ENCODE results near the gene TSPAN13. TPM values are rescaled to one million over a fixed set of nuclear protein-coding genes. Genes with fewer than 3 reads are reported as not detected.

Gene TSPAN13
- total and polyA plus RNA-seq, 2 donors (not counting 1 experiment from before 2014, with no cell fraction given): 23.0 to 26.2 TPM

DNA sequence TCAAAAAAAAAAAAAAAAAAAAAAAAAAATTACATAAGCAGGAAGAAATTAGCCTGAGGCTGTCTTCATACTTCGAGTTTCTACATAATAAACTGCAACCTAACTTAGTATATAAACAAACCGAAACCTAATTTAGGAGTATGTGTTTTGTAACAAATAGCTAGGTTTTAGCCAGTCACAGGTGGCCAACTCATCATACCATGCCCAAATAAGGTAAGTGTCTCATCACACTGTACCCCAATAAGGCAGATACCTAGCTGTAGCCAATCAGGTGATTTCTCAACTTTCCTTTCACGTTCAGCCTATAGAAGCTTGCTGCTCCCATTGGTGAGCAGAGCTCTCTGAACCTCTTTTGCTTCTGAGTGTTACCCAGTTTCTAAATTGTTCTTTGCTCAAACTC is 65.2 kb downstream of the TSPAN13 start:
- Histone ChIP-seq H3K4me3 (ENCODE audit: control extremely low read depth in 1 of 5, extremely low read depth in 1 of 5, insufficient read depth in 1 of 5, low read depth in 2 of 5, low read length in 4 of 5) (no peak overlapping the region), H3K9me3 (ENCODE audit: control extremely low read depth in 1 of 3, control insufficient read depth in 2 of 3, insufficient read depth in 1 of 3, low read length in 2 of 3) (no peaks in the 10 kb centered on the region), H3K27ac (ENCODE audit: low read length in 2 of 2) (no peak overlapping the region), H3K9ac (ENCODE audit: low read length) (no peak overlapping the region), H3K4me2 (replicated peaks; ENCODE audit: low read depth, low read length, poor library complexity, severe bottlenecking) (no peak overlapping the region), H3K4me1 (ENCODE audit: control insufficient read depth in 2 of 2, insufficient read depth in 2 of 2, low read length in 2 of 2) (peaks cover 6 to 7% of the 10 kb centered on the region in 2 donors), H3K27me3 (replicated peaks in 1 of 4; ENCODE audit: control extremely low read depth in 1 of 4, control insufficient read depth in 3 of 4, insufficient read depth in 4 of 4, low read length in 3 of 4) (peaks cover 0 to 2% (median 0%) of the 10 kb centered on the region in 4 experiments), H2AFZ (ENCODE audit: insufficient read depth, low read depth, low read length, poor library complexity, severe bottlenecking) (no peak overlapping the region), H4K20me1 (ENCODE audit: control insufficient read depth, insufficient read depth, low read length, poor library complexity, severe bottlenecking) (no peaks in the 10 kb centered on the region), H3K79me2 (ENCODE audit: control insufficient read depth, insufficient read depth, low read length) (no peaks in the 10 kb centered on the region), H3K36me3 (replicated peaks in 1 of 2; ENCODE audit: control extremely low read depth in 1 of 2, control insufficient read depth in 1 of 2, extremely low read depth in 1 of 2, insufficient read depth in 2 of 2, low read length in 1 of 2) (no peaks in the 10 kb centered on the region)
- no peak for TF ChIP-seq EZH2 (IDR thresholded peaks at IDR 0.05; ENCODE audit: borderline replicate concordance, insufficient read depth, low read depth, low read length, poor library complexity, severe bottlenecking)
- TF ChIP-seq, protein P1, sequence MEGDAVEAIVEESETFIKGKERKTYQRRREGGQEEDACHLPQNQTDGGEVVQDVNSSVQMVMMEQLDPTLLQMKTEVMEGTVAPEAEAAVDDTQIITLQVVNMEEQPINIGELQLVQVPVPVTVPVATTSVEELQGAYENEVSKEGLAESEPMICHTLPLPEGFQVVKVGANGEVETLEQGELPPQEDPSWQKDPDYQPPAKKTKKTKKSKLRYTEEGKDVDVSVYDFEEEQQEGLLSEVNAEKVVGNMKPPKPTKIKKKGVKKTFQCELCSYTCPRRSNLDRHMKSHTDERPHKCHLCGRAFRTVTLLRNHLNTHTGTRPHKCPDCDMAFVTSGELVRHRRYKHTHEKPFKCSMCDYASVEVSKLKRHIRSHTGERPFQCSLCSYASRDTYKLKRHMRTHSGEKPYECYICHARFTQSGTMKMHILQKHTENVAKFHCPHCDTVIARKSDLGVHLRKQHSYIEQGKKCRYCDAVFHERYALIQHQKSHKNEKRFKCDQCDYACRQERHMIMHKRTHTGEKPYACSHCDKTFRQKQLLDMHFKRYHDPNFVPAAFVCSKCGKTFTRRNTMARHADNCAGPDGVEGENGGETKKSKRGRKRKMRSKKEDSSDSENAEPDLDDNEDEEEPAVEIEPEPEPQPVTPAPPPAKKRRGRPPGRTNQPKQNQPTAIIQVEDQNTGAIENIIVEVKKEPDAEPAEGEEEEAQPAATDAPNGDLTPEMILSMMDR (IDR thresholded peaks at IDR 0.05): no peak
- no peak for DNase-seq
- intact Hi-C loops (cut with micrococcal nuclease): no loop called here
- Mint-ChIP-seq H3K4me3 (no peak overlapping the region), H3K27me3 (peaks cover 11% of the 10 kb centered on the region), H3K4me1 (peaks cover 20% of the 10 kb centered on the region), H3K27ac (no peak overlapping the region), H3K9me3 (ENCODE audit: insufficient read depth) (peaks cover 2% of the 10 kb centered on the region)
- ATAC-seq (ENCODE audit: low read depth): no peak
- ChIA-PET POLR2A (no interaction called here), CTCF (interaction anchor here (0.7 to 0.9 kb wide), 2 partner anchors 9 to 10 kb away, joined by 3 to 4 read pairs; no protein-coding TSS in a partner anchor)
- WGBS (ENCODE audit: insufficient coverage): 85% methylated on average over 1 of the region's 3 CpGs

DNA sequence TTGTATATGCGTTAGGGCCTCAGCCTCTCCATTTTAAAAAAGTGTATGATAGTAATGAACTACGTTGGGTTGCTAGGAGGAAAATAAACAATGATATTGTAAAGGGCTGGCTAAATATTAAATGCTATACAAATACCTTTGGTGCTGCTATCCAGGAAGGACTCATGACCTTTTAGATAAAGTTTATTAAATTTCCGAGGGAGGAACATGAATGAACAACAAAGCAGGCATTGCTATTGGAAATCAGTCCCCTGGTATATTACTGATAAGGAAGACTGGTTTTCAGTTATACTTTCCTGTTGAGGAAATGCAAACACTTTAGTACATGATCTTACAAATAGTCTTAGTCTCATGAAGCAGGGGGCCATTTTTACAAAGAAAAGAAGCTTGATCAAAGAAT is 68.5 kb downstream of the TSPAN13 start:
- Histone ChIP-seq H3K36me3 (replicated peaks in 1 of 2; ENCODE audit: control extremely low read depth in 1 of 2, control insufficient read depth in 1 of 2, extremely low read depth in 1 of 2, insufficient read depth in 2 of 2, low read length in 1 of 2) (no peaks in the 10 kb centered on the region), H3K9me3 (ENCODE audit: control extremely low read depth in 1 of 3, control insufficient read depth in 2 of 3, insufficient read depth in 1 of 3, low read length in 2 of 3) (peaks cover 0 to 1% (median 0%) of the 10 kb centered on the region in 3 donors), H3K4me3 (ENCODE audit: control extremely low read depth in 1 of 5, extremely low read depth in 1 of 5, insufficient read depth in 1 of 5, low read depth in 2 of 5, low read length in 4 of 5) (no peak overlapping the region), H3K4me1 (ENCODE audit: control insufficient read depth in 2 of 2, insufficient read depth in 2 of 2, low read length in 2 of 2) (no peaks in the 10 kb centered on the region), H3K79me2 (ENCODE audit: control insufficient read depth, insufficient read depth, low read length) (no peaks in the 10 kb centered on the region), H3K9ac (ENCODE audit: low read length) (no peak overlapping the region), H3K4me2 (replicated peaks; ENCODE audit: low read depth, low read length, poor library complexity, severe bottlenecking) (no peak overlapping the region), H3K27ac (ENCODE audit: low read length in 2 of 2) (no peak overlapping the region), H2AFZ (ENCODE audit: insufficient read depth, low read depth, low read length, poor library complexity, severe bottlenecking) (no peak overlapping the region), H4K20me1 (ENCODE audit: control insufficient read depth, insufficient read depth, low read length, poor library complexity, severe bottlenecking) (no peaks in the 10 kb centered on the region), H3K27me3 (replicated peaks in 1 of 4; ENCODE audit: control extremely low read depth in 1 of 4, control insufficient read depth in 3 of 4, insufficient read depth in 4 of 4, low read length in 3 of 4) (peaks cover 0 to 10% (median 0%) of the 10 kb centered on the region in 4 experiments)
- Mint-ChIP-seq H3K27ac (no peak overlapping the region), H3K9me3 (ENCODE audit: insufficient read depth) (peaks cover 2% of the 10 kb centered on the region), H3K4me1 (peaks cover 6% of the 10 kb centered on the region), H3K27me3 (peaks cover 21% of the 10 kb centered on the region), H3K4me3 (no peak overlapping the region)
- intact Hi-C loops (cut with micrococcal nuclease): no loop called here
- CTCF ChIA-PET: no interaction called here
- DNase-seq (no peak), ATAC-seq (ENCODE audit: low read depth) (no peak)
- POLR2A ChIA-PET: no interaction called here
- WGBS (ENCODE audit: insufficient coverage): no CpG with 5 or more reads among the region's 3 CpGs
- no peak for TF ChIP-seq EZH2 (IDR thresholded peaks at IDR 0.05; ENCODE audit: borderline replicate concordance, insufficient read depth, low read depth, low read length, poor library complexity, severe bottlenecking)
- TF ChIP-seq, protein P1 (IDR thresholded peaks at IDR 0.05): no peak

Measured in B cell (primary cell).